Activated CD4-positive, alpha-beta memory T cell treated with anti-CD3 and anti-CD28 coated beads, Interleukin-2, amount 10 ng/mL, durations not matched to agents 7 days and 5 days (primary cell): ENCODE data around the gene S100A6. TPM values are rescaled to one million over a fixed set of nuclear protein-coding genes. Genes with fewer than 3 reads are reported as not detected.
A peak's percentile ranks its signal among the peaks of the same experiment; 100 is the strongest.
"Not testable (repeated sequence)": the region's sequence is repeated elsewhere in the genome, so short reads cannot be mapped to it uniquely, and the experiment has no call there.

Experiments used
- CTCF ChIA-PET: fragments of 350-600 bp; sonication (Branson Sonifier 250); formaldehyde crosslinking; loops from one replicate; lab custom pipeline; 2021; ENCODE audit warnings: antibody characterized with exemption, inconsistent platforms; lab: Charles Lee
- POLR2A ChIA-PET: fragments of 350-600 bp; sonication (Branson Sonifier 250); formaldehyde crosslinking; loops from one replicate; lab custom pipeline; 2021; ENCODE audit warnings: antibody characterized with exemption; lab: Charles Lee
- DNase-seq: peaks from one replicate; pipeline ENCODE4 v3.0.0-alpha.2; 2020
- H3K27ac Mint-ChIP-seq: one replicate; pipeline ENCODE4 v1.8.0; 2021; ENCODE audit warnings: mild to moderate bottlenecking, mixed read lengths
- H3K27me3 Mint-ChIP-seq: one replicate; pipeline ENCODE4 v1.8.0; 2021; ENCODE audit warnings: mixed read lengths
- H3K36me3 Mint-ChIP-seq: one replicate; pipeline ENCODE4 v1.8.0; 2021; ENCODE audit warnings: low read depth, mixed read lengths
- H3K4me1 Mint-ChIP-seq: one replicate; pipeline ENCODE4 v1.8.0; 2021; ENCODE audit warnings: mixed read lengths
- H3K4me3 Mint-ChIP-seq: one replicate; pipeline ENCODE4 v1.8.0; 2021; ENCODE audit warnings: mild to moderate bottlenecking, mixed read lengths
- H3K9me3 Mint-ChIP-seq: one replicate; pipeline ENCODE4 v1.8.0; 2021; ENCODE audit warnings: mixed read lengths
- total RNA-seq, 2 experiments: library from RNA; stranded (reverse); gene quantifications; one replicate each; pipeline ENCODE4 v1.2.3, GENCODE V29; 2021

Gene S100A6
- total RNA-seq, 2 experiments from 2014 or later = 781 to 799 TPM

DNA sequence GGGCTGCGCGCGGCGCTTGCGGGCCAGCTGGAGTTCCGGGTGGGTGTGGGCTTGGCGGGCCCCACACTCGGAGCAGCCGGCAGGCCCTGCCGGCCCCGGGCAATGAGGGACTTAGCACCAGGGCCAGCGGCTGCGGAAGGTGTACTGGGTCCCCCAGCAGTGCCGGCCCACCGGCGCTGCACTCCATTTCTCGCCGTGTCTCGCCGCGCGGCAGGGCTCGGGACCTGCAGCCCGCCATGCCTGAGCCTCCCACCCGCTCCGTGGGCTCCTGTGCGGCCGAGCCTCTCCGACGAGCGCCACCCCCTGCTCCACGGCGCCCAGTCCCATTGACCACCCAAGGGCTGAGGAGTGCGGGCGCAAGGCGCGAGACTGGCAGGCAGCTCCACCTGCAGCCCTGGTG lies 14.0 kb downstream of the S100A6 start:
- H3K27ac Mint-ChIP-seq = not testable (repeated sequence)

DNA sequence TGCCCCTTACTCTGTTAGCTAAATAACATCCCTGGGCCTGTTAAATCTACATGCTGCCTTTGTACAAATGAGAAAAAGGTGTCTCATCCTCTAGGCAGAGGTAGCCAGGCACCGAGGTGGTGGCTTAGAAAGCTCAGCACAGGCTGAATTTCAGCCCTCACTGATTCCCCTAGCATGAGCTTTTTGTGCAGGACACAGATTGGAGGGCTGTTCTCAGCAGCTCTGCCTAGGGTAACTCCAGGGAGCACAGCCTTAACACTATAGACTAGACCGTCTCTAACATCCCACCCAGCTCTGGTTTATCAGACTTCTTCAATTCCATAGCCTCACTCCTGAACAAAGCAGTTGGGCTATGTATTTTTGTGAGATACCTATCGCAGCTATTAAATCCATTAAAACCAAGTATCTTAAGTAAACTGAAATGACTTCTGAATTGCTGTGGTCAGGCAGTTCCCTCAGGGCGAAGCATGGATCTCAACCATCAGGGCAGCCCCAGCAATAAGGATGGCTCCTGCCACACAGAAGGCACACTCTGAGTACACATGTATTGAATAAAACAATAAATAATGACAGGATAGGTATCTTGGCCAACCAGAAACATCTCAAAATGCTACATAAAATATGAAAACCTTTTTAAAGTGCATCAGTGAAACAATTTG lies 14.8 kb downstream of the S100A6 start:
- ChIA-PET CTCF (interaction anchor here (0.7 to 3.0 kb wide), 10 partner anchors 10 to 113 kb away, joined by 3 to 10 read pairs (median 3); partner anchors contain the start of genes CHTOP, S100A13 and S100A5), POLR2A (interaction anchor here (0.7 to 3.8 kb wide), 6 partner anchors 11 to 113 kb away, joined by 3 to 38 read pairs (median 4); partner anchors contain the start of genes CHTOP and S100A2)
- peaks cover 10% of the 10 kb centered on the region for H3K4me1 Mint-ChIP-seq
- H3K4me3 Mint-ChIP-seq = no peak overlapping the region
- H3K27ac Mint-ChIP-seq = no peak overlapping the region
- H3K9me3 Mint-ChIP-seq = no peaks in the 10 kb centered on the region
- DNase-seq = no peak
- H3K36me3 Mint-ChIP-seq = no peaks in the 10 kb centered on the region
- H3K27me3 Mint-ChIP-seq = peaks cover 1% of the 10 kb centered on the region

More for the DNA sequence above, 14.0 kb downstream of the S100A6 start:
- H3K9me3 Mint-ChIP-seq, H3K36me3 Mint-ChIP-seq, H3K27me3 Mint-ChIP-seq, H3K4me1 Mint-ChIP-seq, H3K4me3 Mint-ChIP-seq, DNase-seq: not testable (repeated sequence)
- ChIA-PET POLR2A (interaction anchor here (1.1 to 3.8 kb wide), 4 partner anchors 11 to 112 kb away, joined by 3 to 38 read pairs (median 8); partner anchors contain the start of gene CHTOP), CTCF (interaction anchor here (1.1 to 3.0 kb wide), 7 partner anchors 11 to 46 kb away, joined by 3 to 8 read pairs (median 6); no protein-coding TSS in a partner anchor)

DNA sequence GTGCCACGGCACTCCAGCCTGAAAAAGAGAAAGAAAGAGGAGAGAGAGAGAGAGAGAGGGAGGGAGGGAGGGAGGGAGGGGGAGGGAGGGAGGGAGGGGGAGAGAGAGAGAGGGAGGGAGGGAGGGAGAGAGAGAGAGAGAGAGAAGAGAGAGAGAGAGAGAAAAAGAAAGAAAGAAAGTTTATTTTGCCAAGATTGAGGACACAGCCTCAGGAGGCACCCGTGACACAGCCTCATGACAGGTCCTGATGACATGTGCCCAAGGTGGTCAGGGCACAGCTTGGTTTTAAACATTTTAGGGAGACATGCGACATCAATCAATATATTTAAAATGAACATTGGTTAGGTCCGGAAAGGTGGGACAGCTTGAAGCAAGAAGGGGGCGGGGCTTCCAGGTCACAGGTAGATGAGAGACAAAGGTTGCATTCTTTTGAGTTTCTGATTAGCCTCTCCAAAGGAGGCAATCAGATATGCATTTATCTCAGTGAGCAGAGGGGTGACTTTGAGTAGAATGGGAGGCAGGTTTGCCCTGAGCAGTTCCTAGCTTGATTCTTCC lies 15.6 kb downstream of the S100A6 start:
- DNase-seq, H3K36me3 Mint-ChIP-seq, H3K27me3 Mint-ChIP-seq, H3K9me3 Mint-ChIP-seq, H3K27ac Mint-ChIP-seq, H3K4me3 Mint-ChIP-seq: not testable (repeated sequence)
- ChIA-PET POLR2A (interaction anchor here (0.7 to 3.8 kb wide), 5 partner anchors 12 to 48 kb away, joined by 3 to 38 read pairs (median 5); partner anchors contain the start of gene S100A2), CTCF (interaction anchor here (0.7 to 3.0 kb wide), 9 partner anchors 9 to 114 kb away, joined by 3 to 10 read pairs (median 3); partner anchors contain the start of genes CHTOP, S100A13 and S100A5)
- H3K4me1 Mint-ChIP-seq = peaks cover 17% of the 10 kb centered on the region

DNA sequence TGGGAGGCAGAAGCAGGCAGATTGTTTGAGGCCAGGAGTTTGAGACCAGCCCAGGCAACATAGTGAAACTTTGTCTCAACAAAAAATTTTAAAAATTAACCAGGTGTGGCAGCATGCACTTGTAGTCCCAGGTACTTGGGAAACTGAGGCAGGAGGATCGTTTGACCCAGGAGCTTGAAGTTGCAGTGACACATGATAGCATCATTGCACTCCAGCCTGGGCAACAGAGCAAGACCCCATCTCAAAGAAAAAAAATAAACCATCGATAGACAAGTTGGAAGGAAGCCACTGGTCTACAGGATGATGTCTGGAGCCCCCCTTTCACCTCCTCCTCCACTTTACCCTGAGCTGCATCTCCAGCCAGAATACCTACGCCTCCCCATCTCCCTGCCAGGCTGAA lies 16.5 kb downstream of the S100A6 start:
- no peaks in the 10 kb centered on the region for H3K36me3 Mint-ChIP-seq
- H3K27me3 Mint-ChIP-seq = peaks cover 1% of the 10 kb centered on the region
- POLR2A ChIA-PET = interaction anchor here (2.0 to 3.8 kb wide), 3 partner anchors 13 to 47 kb away, joined by 5 to 38 read pairs (median 11); partner anchors contain the start of gene S100A2
- H3K9me3 Mint-ChIP-seq = no peaks in the 10 kb centered on the region
- no peak overlapping the region for H3K27ac Mint-ChIP-seq
- peaks cover 24% of the 10 kb centered on the region for H3K4me1 Mint-ChIP-seq
- CTCF ChIA-PET = no interaction called here
- no peak overlapping the region for H3K4me3 Mint-ChIP-seq
- no peak for DNase-seq

- POLR2A ChIA-PET = interaction anchor here (0.9 to 3.4 kb wide), 9 partner anchors 10 to 118 kb away, joined by 3 to 25 read pairs (median 7); partner anchors contain the start of genes CHTOP, S100A2 and S100A6
- Mint-ChIP-seq H3K27ac (peak overlapping the region; percentile 17), H3K27me3 (peaks cover 1% of the 10 kb centered on the region), H3K36me3 (no peaks in the 10 kb centered on the region), H3K4me3 (no peak overlapping the region), H3K4me1 (peaks cover 38% of the 10 kb centered on the region), H3K9me3 (no peaks in the 10 kb centered on the region)
- CTCF ChIA-PET = interaction anchor here (1.0 to 2.8 kb wide), 12 partner anchors 10 to 118 kb away, joined by 3 to 19 read pairs (median 4); partner anchors contain the start of genes CHTOP, S100A5 and S100A6
- no peak for DNase-seq
Measured at GRCh38 chr1:153515504-153516394, 20.0 kb downstream of the S100A6 start.

- Mint-ChIP-seq H3K27ac (no peak overlapping the region), H3K27me3 (no peaks in the 10 kb centered on the region), H3K36me3 (no peaks in the 10 kb centered on the region), H3K9me3 (no peaks in the 10 kb centered on the region), H3K4me3 (no peak overlapping the region), H3K4me1 (peaks cover 46% of the 10 kb centered on the region)
- no peak for DNase-seq
- ChIA-PET POLR2A (interaction anchor here (2.4 kb wide), 1 partner anchor 18 kb away, joined by 7 read pairs; no protein-coding TSS in a partner anchor), CTCF (interaction anchor here (1.1 to 1.9 kb wide), 4 partner anchors 21 to 234 kb away, joined by 3 to 5 read pairs (median 4); partner anchors contain the start of genes S100A4 and S100A6)
Measured at GRCh38 chr1:153513666-153514065, 22.1 kb downstream of the S100A6 start.

- no peaks in the 10 kb centered on the region for H3K36me3 Mint-ChIP-seq
- no peak for DNase-seq
- H3K4me3 Mint-ChIP-seq = no peak overlapping the region
- H3K4me1 Mint-ChIP-seq = peaks cover 44% of the 10 kb centered on the region
- no peak overlapping the region for H3K27ac Mint-ChIP-seq
- POLR2A ChIA-PET = interaction anchor here (2.4 kb wide), 1 partner anchor 19 kb away, joined by 7 read pairs; no protein-coding TSS in a partner anchor
- CTCF ChIA-PET = interaction anchor here (1.1 to 3.8 kb wide), 3 partner anchors 23 to 235 kb away, joined by 3 to 35 read pairs (median 3); partner anchors contain the start of genes S100A2 and S100A6
- no peaks in the 10 kb centered on the region for H3K27me3 Mint-ChIP-seq
- H3K9me3 Mint-ChIP-seq = no peaks in the 10 kb centered on the region
Measured at GRCh38 chr1:153513023-153513422, 22.8 kb downstream of the S100A6 start.

DNA sequence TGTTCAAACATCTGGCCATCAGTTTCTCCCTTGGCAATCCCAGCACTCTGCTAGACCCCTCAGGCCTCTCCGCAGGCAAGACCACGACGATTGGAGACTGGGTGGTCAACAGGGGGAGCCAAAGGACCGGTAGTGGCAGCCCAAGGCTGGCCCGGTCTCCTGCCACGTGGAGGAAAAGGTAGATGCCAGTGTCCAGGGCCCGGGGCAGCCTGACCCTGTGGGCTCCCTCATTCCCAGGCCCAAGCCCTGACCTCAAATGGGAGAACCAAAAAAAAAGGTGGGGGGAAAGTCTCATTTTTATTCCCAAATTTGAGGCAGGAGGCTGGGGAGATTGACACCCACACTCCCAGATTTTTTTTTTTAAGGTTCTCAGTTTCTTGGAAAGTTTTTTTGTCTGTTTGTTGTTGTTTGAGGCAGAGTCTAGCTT lies 24.8 kb downstream of the S100A6 start:
- H3K4me3 Mint-ChIP-seq = no peak overlapping the region
- DNase-seq = peak; percentile 80
- POLR2A ChIA-PET = interaction anchor here (0.8 to 2.4 kb wide), 5 partner anchors 22 to 62 kb away, joined by 3 to 20 read pairs (median 9); no protein-coding TSS in a partner anchor
- H3K27ac Mint-ChIP-seq = no peak overlapping the region
- no peaks in the 10 kb centered on the region for H3K36me3 Mint-ChIP-seq
- H3K4me1 Mint-ChIP-seq = peaks cover 40% of the 10 kb centered on the region
- H3K27me3 Mint-ChIP-seq = no peaks in the 10 kb centered on the region
- CTCF ChIA-PET = interaction anchor here (0.7 to 6.5 kb wide), 35 partner anchors 9 to 456 kb away, joined by 3 to 148 read pairs (median 6); partner anchors contain the start of genes CHTOP, CREB3L4, ILF2 and S100A1
- H3K9me3 Mint-ChIP-seq = no peaks in the 10 kb centered on the region

DNA sequence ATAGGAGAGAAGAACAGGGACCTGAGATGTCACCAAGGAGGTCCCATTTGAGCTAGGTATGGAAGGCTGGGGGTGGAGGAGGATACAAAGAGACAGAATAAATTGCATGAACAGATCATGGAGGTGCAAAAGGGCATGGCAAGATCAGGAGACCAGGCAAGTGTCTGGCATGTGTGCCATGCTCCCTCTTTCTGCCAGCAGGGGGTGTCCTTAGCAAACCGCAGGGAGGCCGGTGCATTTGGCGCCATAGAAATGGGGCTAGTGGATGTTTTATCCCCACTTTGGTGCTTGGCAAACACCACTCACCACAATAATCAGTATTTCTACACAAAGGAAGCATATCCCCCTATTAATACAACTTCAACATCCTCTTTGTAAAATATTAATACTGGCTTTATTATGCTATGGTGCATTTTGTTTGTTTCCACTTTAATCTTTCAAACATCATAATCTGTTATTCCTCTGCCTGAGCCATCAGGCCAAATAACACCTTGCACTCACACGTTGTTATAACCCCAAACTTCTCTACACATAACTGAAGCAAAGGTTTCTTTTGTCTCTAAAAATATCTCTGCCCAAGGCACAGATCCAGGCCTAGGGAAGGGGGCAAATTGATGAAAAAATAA lies 25.9 kb downstream of the S100A6 start:
- H3K27ac Mint-ChIP-seq = no peak overlapping the region

DNA sequence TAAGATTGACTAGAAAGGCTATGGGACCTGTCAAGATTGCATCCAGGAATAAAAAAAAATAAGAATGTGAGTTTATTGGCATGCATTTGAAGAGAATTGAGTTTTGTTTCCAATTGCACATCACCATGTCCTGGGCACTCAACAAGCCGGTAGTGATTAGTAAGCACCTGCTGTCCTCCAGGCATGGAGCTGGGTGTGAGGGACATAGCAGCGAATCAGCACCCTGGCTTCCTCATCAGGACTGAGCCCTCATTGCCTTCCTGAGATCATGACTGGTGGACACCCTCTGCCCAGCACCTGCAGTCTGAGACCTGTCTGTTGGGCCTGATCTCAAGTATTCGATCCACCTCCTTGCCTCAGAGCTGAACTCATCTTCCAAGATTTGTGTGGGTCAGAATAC lies 26.8 kb downstream of the S100A6 start:
- CTCF ChIA-PET = interaction anchor here (3.0 to 6.5 kb wide), 7 partner anchors 11 to 126 kb away, joined by 12 to 148 read pairs (median 35); partner anchors contain the start of genes CHTOP, S100A14, S100A2 and S100A6
- no peaks in the 10 kb centered on the region for H3K9me3 Mint-ChIP-seq
- H3K27ac Mint-ChIP-seq = no peak overlapping the region
- no peak overlapping the region for H3K4me3 Mint-ChIP-seq
- peaks cover 25% of the 10 kb centered on the region for H3K4me1 Mint-ChIP-seq
- no peaks in the 10 kb centered on the region for H3K36me3 Mint-ChIP-seq
- DNase-seq = no peak
- POLR2A ChIA-PET = interaction anchor here (0.9 kb wide), 1 partner anchor 59 kb away, joined by 3 read pairs; no protein-coding TSS in a partner anchor
- no peaks in the 10 kb centered on the region for H3K27me3 Mint-ChIP-seq

More for the DNA sequence above, 25.9 kb downstream of the S100A6 start:
- Mint-ChIP-seq H3K9me3 (no peaks in the 10 kb centered on the region), H3K4me3 (no peak overlapping the region), H3K4me1 (peaks cover 29% of the 10 kb centered on the region), H3K27me3 (no peaks in the 10 kb centered on the region), H3K36me3 (no peaks in the 10 kb centered on the region)
- DNase-seq = peak; percentile 77
- ChIA-PET POLR2A (interaction anchor here (0.9 to 2.4 kb wide), 4 partner anchors 23 to 106 kb away, joined by 3 to 20 read pairs (median 8); partner anchors contain the start of gene S100A14), CTCF (interaction anchor here (0.8 to 6.5 kb wide), 18 partner anchors 8 to 246 kb away, joined by 3 to 148 read pairs (median 8); partner anchors contain the start of genes CHTOP, ILF2, S100A14 and S100A2)
